ENCODE results near the gene CNTNAP5. TPM values are rescaled to one million over a fixed set of nuclear protein-coding genes. Genes with fewer than 3 reads are reported as not detected.

Gene CNTNAP5
- total RNA-seq (2022) (not detected in 2 replicates), Bru-seq, nascent RNA (percentile 2 among the genes with signal in this experiment), BruChase-seq, experiment 1, labeled RNA remaining after a 6-hour chase (percentile 2 among the genes with signal in this experiment), BruChase-seq, experiment 2, labeled RNA remaining after a 2-hour chase (percentile 1 among the genes with signal in this experiment)
- long read RNA-seq: 0 reads

- Mint-ChIP-seq H3K27ac (ENCODE audit: unreplicated experiment) (no peak within 1 kb of the TSS), H3K4me1 (ENCODE audit: low read depth, unreplicated experiment) (no peaks in the 10 kb centered on the region), H3K27me3 (ENCODE audit: unreplicated experiment) (no peaks in the 10 kb centered on the region), H3K9me3 (ENCODE audit: low read depth, unreplicated experiment) (peaks cover 8% of the 10 kb centered on the region), H3K36me3 (ENCODE audit: insufficient read depth, unreplicated experiment) (no peaks in the 10 kb centered on the region), H3K4me3 (ENCODE audit: low read depth, unreplicated experiment) (no peak within 1 kb of the TSS)
- no TSS peak for BruUV-seq (replicated peaks)
- CTCF ChIA-PET: no interaction called here
- no peak for TF ChIP-seq CTCF (IDR thresholded peaks at IDR 0.05; ENCODE audit: unreplicated experiment)
- intact Hi-C loops (cut with micrococcal nuclease; ENCODE audit: unreplicated experiment): no loop called here
- no peak for DNase-seq
Measured at GRCh38 chr2:124025171-124025580, at the start of gene CNTNAP5. CNTNAP5 (plus strand) TSS chr2:124025287; CDS start chr2:124025651, 364 bp downstream.

- no peaks in the 10 kb centered on the region for H3K36me3 Mint-ChIP-seq (ENCODE audit: insufficient read depth, unreplicated experiment)
- intact Hi-C loops (cut with micrococcal nuclease; ENCODE audit: unreplicated experiment): no loop called here
- no peak overlapping the region for H3K4me3 Mint-ChIP-seq (ENCODE audit: low read depth, unreplicated experiment)
- DNase-seq: no peak
- TF ChIP-seq CTCF (IDR thresholded peaks at IDR 0.05; ENCODE audit: unreplicated experiment): no peak
- H3K4me1 Mint-ChIP-seq (ENCODE audit: low read depth, unreplicated experiment): no peaks in the 10 kb centered on the region
- CTCF ChIA-PET: no interaction called here
- H3K27me3 Mint-ChIP-seq (ENCODE audit: unreplicated experiment): no peaks in the 10 kb centered on the region
- peaks cover 14% of the 10 kb centered on the region for H3K9me3 Mint-ChIP-seq (ENCODE audit: low read depth, unreplicated experiment)
- H3K27ac Mint-ChIP-seq (ENCODE audit: unreplicated experiment): no peak overlapping the region
- BruUV-seq (replicated peaks): no TSS peak
Measured at GRCh38 chr2:123976054-123976648, 48.9 kb upstream of the CNTNAP5 start.

GRCh38 chr2:123993728-123994323, 31.3 kb upstream of the CNTNAP5 start:
- CTCF ChIA-PET: interaction anchor here (0.6 kb wide), 1 partner anchor 90 kb away, joined by 3 read pairs; no protein-coding TSS in a partner anchor
- H3K27ac Mint-ChIP-seq (ENCODE audit: unreplicated experiment): no peak overlapping the region
- H3K27me3 Mint-ChIP-seq (ENCODE audit: unreplicated experiment): no peaks in the 10 kb centered on the region
- peaks cover 18% of the 10 kb centered on the region for H3K9me3 Mint-ChIP-seq (ENCODE audit: low read depth, unreplicated experiment)
- peak; percentile 26 for DNase-seq
- TF ChIP-seq CTCF (IDR thresholded peaks at IDR 0.05; ENCODE audit: unreplicated experiment): peak; percentile 39
- BruUV-seq (replicated peaks): no TSS peak
- H3K4me1 Mint-ChIP-seq (ENCODE audit: low read depth, unreplicated experiment): no peaks in the 10 kb centered on the region
- intact Hi-C loops (cut with micrococcal nuclease; ENCODE audit: unreplicated experiment): loop anchor here (5.0 kb wide), 1 partner anchor 477 kb away; no protein-coding TSS in a partner anchor
- H3K36me3 Mint-ChIP-seq (ENCODE audit: insufficient read depth, unreplicated experiment): no peaks in the 10 kb centered on the region
- no peak overlapping the region for H3K4me3 Mint-ChIP-seq (ENCODE audit: low read depth, unreplicated experiment)

GRCh38 chr2:123999681-124000080, 25.4 kb upstream of the CNTNAP5 start:
- no peak for DNase-seq
- no peak for TF ChIP-seq CTCF (IDR thresholded peaks at IDR 0.05; ENCODE audit: unreplicated experiment)
- intact Hi-C loops (cut with micrococcal nuclease; ENCODE audit: unreplicated experiment): no loop called here
- no peaks in the 10 kb centered on the region for H3K27me3 Mint-ChIP-seq (ENCODE audit: unreplicated experiment)
- H3K4me1 Mint-ChIP-seq (ENCODE audit: low read depth, unreplicated experiment): no peaks in the 10 kb centered on the region
- BruUV-seq (replicated peaks): no TSS peak
- CTCF ChIA-PET: no interaction called here
- no peak overlapping the region for H3K4me3 Mint-ChIP-seq (ENCODE audit: low read depth, unreplicated experiment)
- no peak overlapping the region for H3K27ac Mint-ChIP-seq (ENCODE audit: unreplicated experiment)
- H3K9me3 Mint-ChIP-seq (ENCODE audit: low read depth, unreplicated experiment): peaks cover 18% of the 10 kb centered on the region
- H3K36me3 Mint-ChIP-seq (ENCODE audit: insufficient read depth, unreplicated experiment): no peaks in the 10 kb centered on the region
